GM19468 (cell line): Measurements from ENCODE around the gene EARS2.
"Not testable (repeated sequence)": the region's sequence is repeated elsewhere in the genome, so short reads cannot be mapped to it uniquely, and the experiment has no call there.

Experiments
- ATAC-seq: cut with Tn5 transposase; IDR thresholded peaks from one replicate; pipeline ENCODE4 v1.9.1; 2021; ENCODE audit warnings: mild to moderate bottlenecking, moderate library complexity, moderate number of reproducible peaks; ENCODE audit not compliant: unreplicated experiment; ENCODE audit errors: extremely low read depth

The EARS2 gene

DNA sequence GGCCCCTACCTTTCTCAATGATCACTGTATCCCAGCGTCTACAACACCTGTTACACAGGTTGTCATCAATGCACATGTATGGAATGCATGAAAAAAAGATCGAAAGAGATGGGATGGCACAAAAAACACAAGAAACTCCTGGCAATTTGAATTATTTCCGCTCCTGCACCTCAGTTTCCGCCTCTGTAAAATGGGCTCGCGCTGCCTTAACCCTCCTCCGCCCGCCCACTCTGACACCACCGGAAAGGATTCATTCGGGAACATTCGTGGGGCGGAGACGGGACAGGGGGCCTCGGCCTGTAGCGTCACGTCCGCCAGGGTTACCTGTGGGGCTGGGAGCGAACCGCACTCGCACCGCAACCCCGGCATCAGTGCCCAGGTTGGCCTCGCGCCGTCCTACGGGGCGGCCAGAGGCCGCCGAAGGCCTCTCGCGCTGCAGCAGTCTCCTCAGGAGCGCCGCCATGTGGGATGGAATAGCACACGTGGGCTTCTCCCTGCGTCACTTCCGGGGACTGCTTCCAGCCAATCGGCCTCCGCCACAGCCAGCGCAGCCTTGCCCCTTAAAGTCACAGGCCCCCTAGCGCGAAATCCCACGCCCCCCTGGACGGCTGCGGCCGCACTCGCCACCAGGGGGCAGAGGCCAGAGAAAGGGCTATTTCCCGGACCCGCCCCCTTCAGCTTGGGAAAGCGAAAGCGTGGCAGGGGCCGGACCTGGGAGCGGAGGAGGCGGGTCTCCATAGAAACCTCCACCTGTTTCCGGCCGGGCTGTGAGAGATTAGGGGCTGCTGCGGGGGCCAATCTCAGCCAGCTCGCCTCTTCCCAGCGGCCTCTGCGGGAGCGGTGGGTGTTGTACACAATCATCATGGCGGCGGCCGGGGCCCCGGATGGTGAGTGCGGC, at the start of gene EARS2, which contains the start of gene UBFD1:
TSS of gene EARS2 (minus strand) at position 470 of the 898 bp plus-strand sequence. CDS start at position 463, 7 bp downstream.
TSS of gene UBFD1 (plus strand) at position 847 of the 898 bp plus-strand sequence. CDS start at position 863, 16 bp downstream.
- ATAC-seq = peak; percentile 85

GRCh38 chr16:23597003-23597756, 40.0 kb upstream of the EARS2 start:
- ATAC-seq = no peak

GRCh38 chr16:23595951-23596720, 39.0 kb upstream of the EARS2 start, which contains the start of gene NDUFAB1:
NDUFAB1 (minus strand) TSS chr16:23596316; CDS start chr16:23596290, 26 bp downstream.
- peak; percentile 89 for ATAC-seq

- ATAC-seq = no peak
Observed at GRCh38 chr16:23595246-23595950, 38.2 kb upstream of the EARS2 start.

- ATAC-seq = no peak
Observed at GRCh38 chr16:23594186-23594585, 37.0 kb upstream of the EARS2 start.

GRCh38 chr16:23590181-23590580, 33.0 kb upstream of the EARS2 start:
- ATAC-seq = no peak

DNA sequence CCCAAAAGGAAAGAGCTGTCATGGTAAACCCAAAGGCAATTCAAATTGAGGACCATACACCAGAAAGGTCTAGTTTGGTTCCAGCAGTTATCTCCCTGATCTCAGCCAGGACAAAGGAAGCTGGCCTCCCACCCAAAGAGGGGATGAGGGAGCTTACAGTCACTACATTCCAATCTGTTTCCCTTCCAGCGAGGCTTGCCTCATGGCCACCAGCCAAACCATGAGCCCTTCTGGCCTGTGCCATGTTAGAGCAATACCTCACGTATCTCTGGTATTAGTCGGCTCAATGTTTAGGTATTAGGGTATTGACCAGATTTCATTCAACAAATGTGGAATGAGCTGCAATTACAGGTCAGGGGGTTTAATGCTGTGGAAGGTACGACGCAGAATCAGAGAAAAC, 30.6 kb upstream of the EARS2 start:
- ATAC-seq = no peak

DNA sequence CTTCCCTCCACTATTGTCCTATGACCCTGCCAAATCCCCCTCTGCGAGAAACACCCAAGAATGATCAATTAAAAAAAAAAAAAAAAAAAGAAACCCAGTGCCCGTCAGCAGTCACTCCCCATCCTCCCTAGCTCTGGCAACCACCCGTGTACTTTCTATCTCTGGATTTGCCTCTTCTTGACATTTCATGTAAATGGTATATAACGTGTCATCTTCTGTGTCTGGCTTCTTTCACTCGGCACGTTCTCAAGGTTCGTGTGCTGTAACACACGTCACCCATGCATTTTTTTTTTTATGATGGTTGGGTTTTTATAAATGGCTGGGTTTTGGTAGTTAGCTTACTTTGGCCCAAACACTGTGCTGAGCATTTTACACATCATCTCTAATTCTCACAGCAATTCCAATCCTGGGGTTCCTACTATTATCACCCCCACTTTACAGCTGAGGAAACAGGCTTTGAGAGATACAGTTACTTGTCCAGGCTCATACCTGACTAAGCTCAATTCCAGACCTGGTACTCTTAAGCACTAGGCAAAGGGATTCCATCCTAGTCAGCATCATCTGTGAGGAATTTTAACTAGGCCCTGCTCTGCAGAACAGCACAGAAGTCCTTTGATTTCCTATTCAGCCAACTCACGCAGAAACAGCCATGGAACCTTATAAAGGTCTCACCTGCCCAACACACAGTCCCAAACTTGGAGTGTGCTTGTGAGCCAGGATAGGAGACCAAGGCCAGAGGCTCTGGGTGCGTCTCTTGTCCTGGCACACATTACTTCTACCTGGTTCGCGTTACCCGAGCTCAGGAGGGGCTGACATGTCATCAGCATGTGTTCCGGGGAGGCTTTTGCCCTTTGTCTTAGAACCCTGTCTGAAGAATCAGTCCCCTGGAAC, 27.3 kb upstream of the EARS2 start:
- no peak for ATAC-seq

GRCh38 chr16:23583271-23583670, 26.1 kb upstream of the EARS2 start:
- not testable (repeated sequence) for ATAC-seq

DNA sequence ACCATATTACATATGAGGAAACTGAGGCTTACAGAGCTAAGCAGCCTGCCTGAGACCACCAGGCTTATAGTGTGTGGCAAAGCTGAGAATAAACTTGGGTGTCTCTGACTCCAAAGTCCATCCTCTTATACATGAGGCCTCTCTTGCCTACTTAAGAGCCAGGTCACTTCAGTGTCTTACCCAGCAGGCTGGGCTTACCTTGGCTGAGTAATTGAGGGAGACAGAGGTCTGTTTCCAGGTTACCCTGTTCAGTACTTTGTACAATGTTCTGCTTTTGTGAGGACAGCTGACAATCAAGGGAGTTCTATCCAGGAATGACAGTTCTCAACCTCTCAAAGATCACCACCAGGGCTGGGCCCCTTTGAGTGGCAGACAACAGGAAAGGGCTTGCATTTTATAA, 24.6 kb upstream of the EARS2 start:
- ATAC-seq = no peak

DNA sequence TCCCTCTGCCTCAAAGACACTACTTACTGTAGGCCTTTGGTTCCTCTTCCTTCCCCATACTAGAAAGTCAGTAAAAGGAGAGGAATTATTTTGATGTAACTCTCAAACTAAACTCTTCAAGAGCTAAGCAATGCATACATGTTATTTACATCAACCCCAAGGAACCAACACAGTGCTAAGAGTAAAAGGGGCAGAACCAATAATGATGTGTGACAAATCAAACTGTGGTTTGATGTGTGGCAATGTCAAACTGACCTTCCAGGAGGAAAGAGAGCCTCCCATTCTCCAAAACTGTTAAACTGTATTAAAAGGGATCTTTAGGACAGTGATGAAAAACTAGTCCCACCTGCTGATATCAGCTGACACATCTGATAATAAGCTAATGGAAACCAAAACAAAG, 23.2 kb upstream of the EARS2 start:
- no peak for ATAC-seq

GRCh38 chr16:23579371-23579770, 22.2 kb upstream of the EARS2 start:
- no peak for ATAC-seq

GRCh38 chr16:23578101-23578830, 21.1 kb upstream of the EARS2 start:
- no peak for ATAC-seq

- ATAC-seq = no peak
Observed at GRCh38 chr16:23577493-23577892, 20.3 kb upstream of the EARS2 start.

- ATAC-seq = no peak
Observed at GRCh38 chr16:23575834-23576233, 18.7 kb upstream of the EARS2 start.

- ATAC-seq = no peak
Observed at GRCh38 chr16:23573817-23574216, 16.7 kb upstream of the EARS2 start.

DNA sequence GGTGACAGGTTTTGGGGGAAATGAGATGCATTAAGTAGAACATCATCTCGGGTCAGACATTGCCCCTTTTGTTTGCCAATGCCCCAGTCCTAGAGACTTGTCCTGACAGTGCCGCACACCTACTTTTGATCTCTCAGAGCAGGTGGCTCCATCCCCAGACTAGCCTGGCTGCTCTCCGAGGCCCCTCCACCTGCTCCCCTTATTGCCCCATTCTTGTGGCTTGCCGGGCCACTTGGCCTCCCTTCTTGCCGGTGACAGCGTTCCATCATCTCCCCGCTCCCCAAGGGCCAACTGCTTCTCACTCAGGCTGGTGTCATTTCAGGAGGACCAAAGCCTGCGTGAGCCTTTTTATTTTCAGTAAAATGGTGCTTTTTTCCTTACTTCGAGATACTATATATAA, 15.2 kb upstream of the EARS2 start:
- no peak for ATAC-seq

GRCh38 chr16:23571895-23572294, 14.7 kb upstream of the EARS2 start:
- no peak for ATAC-seq
